B cell (primary cell): ENCODE measurements around the gene MGST2. TPM values are rescaled to one million over a fixed set of nuclear protein-coding genes. Genes with fewer than 3 reads are reported as not detected.

ENCODE experiments used
- ATAC-seq: fragments of 200-7000 bp; cut with Tn5 transposase; one replicate; pipeline ENCODE4 v1.10.0; 2021; ENCODE audit warnings: low read depth, mild to moderate bottlenecking, moderate number of reproducible peaks, moderate library complexity
- CTCF ChIA-PET: fragments of 350-600 bp; sonication (Branson Sonifier 250); formaldehyde crosslinking; loops from one replicate; lab custom pipeline; 2021; ENCODE audit warnings: antibody characterized with exemption, inconsistent platforms; lab: Charles Lee
- POLR2A ChIA-PET: fragments of 350-600 bp; sonication (Branson Sonifier 250); formaldehyde crosslinking; loops from one replicate; lab custom pipeline; 2021; ENCODE audit warnings: antibody characterized with exemption; lab: Charles Lee
- DNase-seq: peaks from one replicate; pipeline ENCODE4 v3.0.0; 2013
- H2AFZ ChIP-seq: 2 replicates; pipeline ENCODE4 v1.6.1; 2012; ENCODE audit warnings: mild to moderate bottlenecking, low read depth, low read length; ENCODE audit not compliant: insufficient read depth, poor library complexity, severe bottlenecking
- H3K27ac ChIP-seq, 2 donors: 1 replicate in 1 of 2; 2 replicates in 1 of 2; pipeline ENCODE4 v1.5.1; 2012 to 2013; ENCODE audit warnings: low read length in 2 of 2, mild to moderate bottlenecking in 2 of 2, moderate library complexity in 1 of 2
- H3K27me3 ChIP-seq, 4 experiments: fragments of 200-600 bp in 1 of 4; sonication (generic) in 1 of 4; replicated peaks in 1 of 4; 1 replicate in 2 of 4; 2 replicates in 2 of 4; pipeline versions ENCODE4 v1.6.1 to v1.7.0; 2013 to 2016; ENCODE audit warnings: low read length in 3 of 4, mild to moderate bottlenecking in 2 of 4, mixed read lengths in 1 of 4, moderate library complexity in 1 of 4; ENCODE audit not compliant: insufficient read depth in 4 of 4, control insufficient read depth in 3 of 4; ENCODE audit errors: control extremely low read depth in 1 of 4
- H3K36me3 ChIP-seq, 2 experiments: replicated peaks in 1 of 2; 1 replicate in 1 of 2; 2 replicates in 1 of 2; pipeline versions ENCODE4 v1.6.1 to v1.7.1; 2013; ENCODE audit warnings: low read length in 1 of 2; ENCODE audit not compliant: insufficient read depth in 2 of 2, control insufficient read depth in 1 of 2; ENCODE audit errors: control extremely low read depth in 1 of 2, extremely low read depth in 1 of 2
- H3K4me1 ChIP-seq, 2 donors: fragments of 200-600 bp in 1 of 2; sonication (generic) in 1 of 2; 1 replicate in 1 of 2; 2 replicates in 1 of 2; pipeline versions ENCODE4 v1.5.1 to v1.6.1; 2013 to 2017; ENCODE audit warnings: low read length in 2 of 2; ENCODE audit not compliant: control insufficient read depth in 2 of 2, insufficient read depth in 2 of 2
- H3K4me2 ChIP-seq: replicated peaks from 2 replicates; pipeline ENCODE3; 2012; ENCODE audit warnings: mild to moderate bottlenecking, low read depth, low read length; ENCODE audit not compliant: poor library complexity, severe bottlenecking
- H3K4me3 ChIP-seq, 5 experiments: fragments of 200-600 bp in 1 of 5; sonication (generic) in 1 of 5; 1 replicate in 3 of 5; 2 replicates in 2 of 5; pipeline versions ENCODE4 v1.5.1 to v1.7.0; 2011 to 2016; ENCODE audit warnings: low read length in 4 of 5, mild to moderate bottlenecking in 4 of 5, low read depth in 2 of 5, control low read depth in 1 of 5, moderate library complexity in 1 of 5; ENCODE audit not compliant: insufficient read depth in 1 of 5; ENCODE audit errors: control extremely low read depth in 1 of 5, extremely low read depth in 1 of 5
- H3K79me2 ChIP-seq: fragments of 200-600 bp; sonication (generic); one replicate; pipeline ENCODE4 v1.6.0; 2016; ENCODE audit warnings: low read length; ENCODE audit not compliant: control insufficient read depth, insufficient read depth
- H3K9ac ChIP-seq: fragments of 200-600 bp; sonication (generic); 2 replicates; pipeline ENCODE4 v1.6.1; 2017; ENCODE audit warnings: mild to moderate bottlenecking, low read length, moderate library complexity
- H3K9me3 ChIP-seq, 3 donors: one replicate each; pipeline versions ENCODE4 v1.6.1 to v1.7.1; 2013; ENCODE audit warnings: low read length in 2 of 3; ENCODE audit not compliant: control insufficient read depth in 2 of 3, insufficient read depth in 1 of 3; ENCODE audit errors: control extremely low read depth in 1 of 3
- H4K20me1 ChIP-seq: 2 replicates; pipeline ENCODE4 v1.6.0; 2012; ENCODE audit warnings: mild to moderate bottlenecking, low read length; ENCODE audit not compliant: insufficient read depth, control insufficient read depth, poor library complexity, severe bottlenecking
- H3K27ac Mint-ChIP-seq: one replicate; pipeline ENCODE4 v1.8.0; 2021; ENCODE audit warnings: mixed read lengths
- H3K27me3 Mint-ChIP-seq: one replicate; pipeline ENCODE4 v1.8.0; 2021; ENCODE audit warnings: mixed read lengths
- H3K4me1 Mint-ChIP-seq: one replicate; pipeline ENCODE4 v1.8.0; 2021; ENCODE audit warnings: mixed read lengths
- H3K4me3 Mint-ChIP-seq: one replicate; pipeline ENCODE4 v1.8.0; 2021; ENCODE audit warnings: mixed read lengths
- H3K9me3 Mint-ChIP-seq: one replicate; pipeline ENCODE4 v1.8.0; 2022; ENCODE audit warnings: mixed read lengths; ENCODE audit not compliant: insufficient read depth
- CTCF ChIP-seq: fragments of 200-600 bp; IDR thresholded peaks from one replicate; pipeline ENCODE4 v1.8.0; 2022; ENCODE audit warnings: antibody characterized with exemption, mild to moderate bottlenecking
- EZH2 ChIP-seq: IDR thresholded peaks from 2 replicates; pipeline ENCODE4 v1.6.1; 2012; ENCODE audit warnings: borderline replicate concordance, low read depth, mild to moderate bottlenecking, moderate library complexity, low read length; ENCODE audit not compliant: insufficient read depth, poor library complexity, severe bottlenecking
- WGBS: methylation state at CpG from one replicate; pipeline ENCODE4 v1.1.5; 2013; ENCODE audit warnings: missing lambda C conversion rate; ENCODE audit not compliant: insufficient coverage; 5-methylcytosine and 5-hydroxymethylcytosine counted together
- intact Hi-C: fragments of 100-400 bp; cut with micrococcal nuclease; formaldehyde crosslinking; loops from one replicate; pipeline ENCODE4 v1.10.0; 2022
- polyA plus RNA-seq: library from polyadenylated mRNA; depleted of rRNA; stranded (reverse); fragments of >200 nt; gene quantifications from 2 replicates; pipeline ENCODE4 v1.2.3, GENCODE V29; 2012
- total RNA-seq, 2 donors: library from RNA; stranded (reverse); fragments of 120-200 nt in 1 of 2; gene quantifications; 1 replicate in 1 of 2; 2 replicates in 1 of 2; pipeline versions ENCODE4 v1.2.3 to v1.2.4, GENCODE V29; 2013 to 2022

MGST2 gene
- total and polyA plus RNA-seq, 2 donors (not counting 1 experiment from before 2014, with no cell fraction given), result 0.81 to 3.4 TPM

GRCh38 chr4:139639654-139640053 lies 26.0 kb upstream of the MGST2 start:
- TF ChIP-seq EZH2 (no peak), CTCF (no peak)
- Histone ChIP-seq H3K4me1 (no peaks in the 10 kb centered on the region), H3K9ac (no peak overlapping the region), H4K20me1 (no peaks in the 10 kb centered on the region), H3K36me3 (no peaks in the 10 kb centered on the region), H3K9me3 (peaks cover 0 to 18% (median 12%) of the 10 kb centered on the region in 3 donors), H2AFZ (no peak overlapping the region), H3K79me2 (no peaks in the 10 kb centered on the region), H3K4me3 (no peak overlapping the region), H3K27ac (no peak overlapping the region), H3K4me2 (no peak overlapping the region), H3K27me3 (peaks cover 0 to 3% (median 0%) of the 10 kb centered on the region in 4 experiments)
- ChIA-PET POLR2A (no interaction called here), CTCF (interaction anchor here (0.5 to 4.4 kb wide), 3 partner anchors 11 to 1247 kb away, joined by 3 to 21 read pairs (median 7); no protein-coding TSS in a partner anchor)
- 87% methylated on average over 4 of the region's 5 CpGs for WGBS
- intact Hi-C loops, result no loop called here
- DNase-seq, result no peak
- Mint-ChIP-seq H3K9me3 (no peaks in the 10 kb centered on the region), H3K4me3 (no peak overlapping the region), H3K27me3 (peaks cover 11% of the 10 kb centered on the region), H3K4me1 (no peaks in the 10 kb centered on the region), H3K27ac (no peak overlapping the region)
- no peak for ATAC-seq

GRCh38 chr4:139641218-139641617 lies 24.4 kb upstream of the MGST2 start:
- WGBS, result 100% methylated on average over 1 of the region's 2 CpGs
- no peaks in the 10 kb centered on the region for H3K4me1 Mint-ChIP-seq
- DNase-seq, result no peak
- Histone ChIP-seq H3K27ac (no peak overlapping the region), H3K27me3 (no peaks in the 10 kb centered on the region), H3K9ac (no peak overlapping the region), H3K4me1 (no peaks in the 10 kb centered on the region), H3K36me3 (no peaks in the 10 kb centered on the region), H3K79me2 (no peaks in the 10 kb centered on the region), H3K4me3 (no peak overlapping the region), H3K9me3 (peaks cover 0 to 18% (median 12%) of the 10 kb centered on the region in 3 donors), H2AFZ (no peak overlapping the region), H4K20me1 (no peaks in the 10 kb centered on the region), H3K4me2 (no peak overlapping the region)
- no peak overlapping the region for H3K27ac Mint-ChIP-seq
- H3K27me3 Mint-ChIP-seq, result peaks cover 3% of the 10 kb centered on the region
- POLR2A ChIA-PET, result no interaction called here
- CTCF ChIA-PET, result interaction anchor here (4.4 kb wide), 1 partner anchor 10 kb away, joined by 21 read pairs; no protein-coding TSS in a partner anchor
- no peaks in the 10 kb centered on the region for H3K9me3 Mint-ChIP-seq
- intact Hi-C loops, result no loop called here
- no peak for ATAC-seq
- H3K4me3 Mint-ChIP-seq, result no peak overlapping the region
- no peak for TF ChIP-seq EZH2
